ENCODE results near the gene RAD51B. TPM values are rescaled to one million over a fixed set of nuclear protein-coding genes. Genes with fewer than 3 reads are reported as not detected.
"Not testable (repeated sequence)": the region's sequence is repeated elsewhere in the genome, so short reads cannot be mapped to it uniquely, and the experiment has no call there.

The RAD51B gene
- total RNA-seq, 1 experiment from 2014 or later, result 20.0 TPM

GRCh38 chr14:68661226-68662225 is 841.9 kb downstream of the RAD51B start:
- Histone ChIP-seq H2AFZ (ENCODE audit: low read depth, low read length, poor library complexity, severe bottlenecking) (no peak overlapping the region), H3K9ac (ENCODE audit: low read length) (no peak overlapping the region), H3K4me2 (ENCODE audit: low read length) (no peak overlapping the region), H3K9me3 (ENCODE audit: control insufficient read depth in 1 of 2, insufficient read depth in 1 of 2, low read depth in 1 of 2, low read length in 2 of 2) (no peaks in the 10 kb centered on the region), H3K79me2 (ENCODE audit: insufficient read depth, low read length) (no peaks in the 10 kb centered on the region), H3K27ac (ENCODE audit: low read depth, low read length) (no peak overlapping the region), H3K36me3 (ENCODE audit: control insufficient read depth in 1 of 2, insufficient read depth in 2 of 2, low read length in 2 of 2) (no peaks in the 10 kb centered on the region), H3K27me3 (ENCODE audit: insufficient read depth, low read length) (no peaks in the 10 kb centered on the region), H3K4me3 (replicated peaks in 1 of 2; ENCODE audit: low read depth in 1 of 2, low read length in 2 of 2) (no peak overlapping the region), H3K9me2 (ENCODE audit: insufficient read depth) (no peaks in the 10 kb centered on the region), H4K20me1 (ENCODE audit: insufficient read depth) (no peaks in the 10 kb centered on the region), H3K4me1 (ENCODE audit: control insufficient read depth in 1 of 2, insufficient read depth in 2 of 2, low read length in 2 of 2) (peaks cover 25 to 39% of the 10 kb centered on the region in 2 experiments; a peak in 2 of 4 replicates)
- intact Hi-C loops (cut with micrococcal nuclease), result no loop called here
- ATAC-seq, result 0 out of 2 replicates have a peak, but pooled peaks have one; percentile 32
- POLR2A ChIA-PET, result no interaction called here
- CTCF ChIA-PET, result no interaction called here
- no TSS peak for BruUV-seq (replicated peaks)
- no peak for DNase-seq (ENCODE audit: low read depth, low spot score)
- RAD21 ChIA-PET (ENCODE audit: low non-redundant PET in 1 of 2, low total read pairs in 2 of 2, uncharacterized antibody in 2 of 2, unreplicated experiment in 2 of 2), result no interaction called here
- peak; percentile 20; the same call in 1 of the 2 replicates for TF ChIP-seq RAD21 (IDR thresholded peaks at IDR 0.05; ENCODE audit: low read depth)
- no peak for TF ChIP-seq EZH2 (IDR thresholded peaks at IDR 0.05)
- TF ChIP-seq SRF (IDR thresholded peaks at IDR 0.05; ENCODE audit: low read depth), result no peak

- Histone ChIP-seq H3K9ac (ENCODE audit: low read length) (no peak overlapping the region), H3K9me2 (ENCODE audit: insufficient read depth) (no peaks in the 10 kb centered on the region), H4K20me1 (ENCODE audit: insufficient read depth) (no peaks in the 10 kb centered on the region), H3K27me3 (ENCODE audit: insufficient read depth, low read length) (no peaks in the 10 kb centered on the region), H3K27ac (ENCODE audit: low read depth, low read length) (no peak overlapping the region), H3K4me3 (replicated peaks in 1 of 2; ENCODE audit: low read depth in 1 of 2, low read length in 2 of 2) (no peak overlapping the region), H3K79me2 (ENCODE audit: insufficient read depth, low read length) (no peaks in the 10 kb centered on the region), H3K9me3 (ENCODE audit: control insufficient read depth in 1 of 2, insufficient read depth in 1 of 2, low read depth in 1 of 2, low read length in 2 of 2) (no peaks in the 10 kb centered on the region; a peak in 1 of 4 replicates), H3K36me3 (ENCODE audit: control insufficient read depth in 1 of 2, insufficient read depth in 2 of 2, low read length in 2 of 2) (no peaks in the 10 kb centered on the region), H2AFZ (ENCODE audit: low read depth, low read length, poor library complexity, severe bottlenecking) (no peak overlapping the region), H3K4me1 (ENCODE audit: control insufficient read depth in 1 of 2, insufficient read depth in 2 of 2, low read length in 2 of 2) (peaks cover 25 to 39% of the 10 kb centered on the region in 2 experiments; a peak in 2 of 4 replicates), H3K4me2 (ENCODE audit: low read length) (no peak overlapping the region)
- no peak for ATAC-seq
- DNase-seq (ENCODE audit: low read depth, low spot score), result no peak
- TF ChIP-seq EGR1 (IDR thresholded peaks at IDR 0.05; ENCODE audit: low read depth) (no peak), ATF3 (IDR thresholded peaks at IDR 0.05) (no peak), FOSL1 (IDR thresholded peaks at IDR 0.05; ENCODE audit: low read depth) (no peak), ZBTB33 (IDR thresholded peaks at IDR 0.05; ENCODE audit: extremely low read depth, insufficient replicate concordance, low read length) (no peak), CEBPB (IDR thresholded peaks at IDR 0.05; ENCODE audit: low read depth) (no peak)
- no TSS peak for BruUV-seq (replicated peaks)
- ChIA-PET RAD21 (ENCODE audit: low non-redundant PET in 1 of 2, low total read pairs in 2 of 2, uncharacterized antibody in 2 of 2, unreplicated experiment in 2 of 2) (no interaction called here), POLR2A (no interaction called here), CTCF (interaction anchor here (1.4 kb wide), 1 partner anchor 117 kb away, joined by 3 read pairs; no protein-coding TSS in a partner anchor)
- intact Hi-C loops (cut with micrococcal nuclease), result no loop called here
These were observed 842.8 kb downstream of the RAD51B start for GRCh38 chr14:68662392-68662791.

- H3K79me2 ChIP-seq (ENCODE audit: insufficient read depth, low read length); H3K9me3 ChIP-seq (ENCODE audit: control insufficient read depth in 1 of 2, insufficient read depth in 1 of 2, low read depth in 1 of 2, low read length in 2 of 2); DNase-seq (ENCODE audit: low read depth, low spot score); H3K27ac ChIP-seq (ENCODE audit: low read depth, low read length); H3K4me3 ChIP-seq (replicated peaks in 1 of 2; ENCODE audit: low read depth in 1 of 2, low read length in 2 of 2); intact Hi-C loops (cut with micrococcal nuclease); H2AFZ ChIP-seq (ENCODE audit: low read depth, low read length, poor library complexity, severe bottlenecking); H3K9ac ChIP-seq (ENCODE audit: low read length); H4K20me1 ChIP-seq (ENCODE audit: insufficient read depth); H3K27me3 ChIP-seq (ENCODE audit: insufficient read depth, low read length); H3K36me3 ChIP-seq (ENCODE audit: control insufficient read depth in 1 of 2, insufficient read depth in 2 of 2, low read length in 2 of 2); BruUV-seq (replicated peaks); H3K9me2 ChIP-seq (ENCODE audit: insufficient read depth); POLR2A ChIA-PET; H3K4me2 ChIP-seq (ENCODE audit: low read length); ATAC-seq; RAD21 ChIA-PET (ENCODE audit: low non-redundant PET in 1 of 2, low total read pairs in 2 of 2, uncharacterized antibody in 2 of 2, unreplicated experiment in 2 of 2): not testable (repeated sequence)
- CTCF ChIA-PET, result interaction anchor here (1.4 kb wide), 1 partner anchor 117 kb away, joined by 3 read pairs; no protein-coding TSS in a partner anchor
- H3K4me1 ChIP-seq (ENCODE audit: control insufficient read depth in 1 of 2, insufficient read depth in 2 of 2, low read length in 2 of 2), result peaks cover 25 to 39% of the 10 kb centered on the region in 2 experiments; a peak in 2 of 4 replicates
These were observed 843.2 kb downstream of the RAD51B start for GRCh38 chr14:68662826-68663225.

All from HCT116 (cell line).